Measurements from ENCODE around the gene TMEM140.
"Not testable (repeated sequence)": the region's sequence is repeated elsewhere in the genome, so short reads cannot be mapped to it uniquely, and the experiment has no call there.

GRCh38 chr7:135124631-135125030, 23.2 kb upstream of the TMEM140 start:
- not testable (repeated sequence) for TF ChIP-seq TAF1 (IDR thresholded peaks at IDR 0.05; ENCODE audit: borderline replicate concordance, low read depth, low read length); POLR2A (IDR thresholded peaks at IDR 0.05; ENCODE audit: low read depth, low read length); POLR2AphosphoS5 (IDR thresholded peaks at IDR 0.05; ENCODE audit: low read depth, low read length)
